HepG2 (cell line): Measurements from ENCODE around the gene PRSS12. TPM values are rescaled to one million over a fixed set of nuclear protein-coding genes. Genes with fewer than 3 reads are reported as not detected.

ENCODE experiments used
- BORCS8-MEF2B ChIP-seq: sonication (generic); formaldehyde crosslinking; IDR thresholded peaks from 2 replicates; pipeline ENCODE4 v1.8.0; 2022; ENCODE audit warnings: mild to moderate bottlenecking, missing genetic modification reagents
- ELF3 ChIP-seq: IDR thresholded peaks from 2 replicates; pipeline ENCODE4 v1.6.1; 2016; ENCODE audit warnings: missing genetic modification reagents, missing compliant biosample characterization
- MEIS1 ChIP-seq: sonication (generic); formaldehyde crosslinking; IDR thresholded peaks from 2 replicates; pipeline ENCODE4 v1.9.0; 2021; ENCODE audit warnings: mild to moderate bottlenecking, missing genetic modification reagents, moderate library complexity, borderline replicate concordance
- PHF21A ChIP-seq: sonication (generic); formaldehyde crosslinking; IDR thresholded peaks from 2 replicates; pipeline ENCODE4 v1.5.0; 2020; ENCODE audit warnings: mild to moderate bottlenecking, missing genetic modification reagents
- SOX13 ChIP-seq, 3 experiments: fragments of 450-650 bp in 1 of 3; sonication (generic) in 1 of 3; formaldehyde crosslinking in 1 of 3; IDR thresholded peaks in 2 of 3; conservative IDR thresholded peaks in 1 of 3; 2 replicates each; pipeline versions ENCODE4 v1.5.0 to v1.6.1; 2016 to 2020; ENCODE audit warnings: antibody characterized with exemption in 1 of 3, mild to moderate bottlenecking in 1 of 3, missing compliant biosample characterization in 1 of 3, missing genetic modification reagents in 1 of 3, moderate library complexity in 1 of 3
- SUZ12 ChIP-seq: fragments of 150-350 bp; IDR thresholded peaks from 2 replicates; pipeline ENCODE4 v1.6.1; 2014; ENCODE audit warnings: low read depth, low read length
- ZC3H13 ChIP-seq: sonication (generic); formaldehyde crosslinking; IDR thresholded peaks from 2 replicates; pipeline ENCODE4 v1.8.1; 2023; ENCODE audit warnings: mild to moderate bottlenecking, missing genetic modification reagents, moderate library complexity
- ZNF335 ChIP-seq: sonication (generic); formaldehyde crosslinking; IDR thresholded peaks from 2 replicates; pipeline ENCODE4 v1.4.0; 2020; ENCODE audit warnings: missing genetic modification reagents
- ZNF337 ChIP-seq: sonication (generic); formaldehyde crosslinking; IDR thresholded peaks from 2 replicates; pipeline ENCODE4 v1.5.1; 2020; ENCODE audit warnings: missing genetic modification reagents, low read depth, mild to moderate bottlenecking, borderline replicate concordance
- ZNF44 ChIP-seq: sonication (generic); formaldehyde crosslinking; IDR thresholded peaks from 2 replicates; pipeline ENCODE4 v1.5.1; 2020; ENCODE audit warnings: mild to moderate bottlenecking, missing genetic modification reagents
- ZNF547 ChIP-seq: sonication (generic); formaldehyde crosslinking; IDR thresholded peaks from 2 replicates; pipeline ENCODE4 v1.5.1; 2020; ENCODE audit warnings: mild to moderate bottlenecking, missing genetic modification reagents
- ZNF572 ChIP-seq: sonication (generic); formaldehyde crosslinking; IDR thresholded peaks from 2 replicates; pipeline ENCODE4 v1.5.1; 2020; ENCODE audit warnings: mild to moderate bottlenecking, missing genetic modification reagents
- ZSCAN30 ChIP-seq: sonication (generic); formaldehyde crosslinking; IDR thresholded peaks from 2 replicates; pipeline ENCODE4 v1.5.0; 2020; ENCODE audit warnings: mild to moderate bottlenecking, missing genetic modification reagents
- polyA plus RNA-seq, 8 experiments: library from polyadenylated mRNA; depleted of rRNA in 3 of 8; stranded (reverse) in 7 of 8; unstranded in 1 of 8; fragments of >200 nt; fragmentation: Illumina TruSeq in 4 of 8; extraction: Trizol in 4 of 8; gene quantifications; 2 replicates each; pipeline versions ENCODE4 v1.2.1 to v1.2.3, GENCODE V29; 2011 to 2016; ENCODE audit warnings: low read depth in 4 of 8, missing spikeins in 1 of 8, mixed read lengths in 1 of 8; ENCODE audit not compliant: insufficient read depth in 1 of 8
- total RNA-seq, 5 experiments: library from RNA; depleted of rRNA; stranded (reverse); fragments of >200 nt; fragmentation: Illumina TruSeq; extraction: Trizol; gene quantifications; 2 replicates each; pipeline ENCODE4 v1.2.3, GENCODE V29; 2016; ENCODE audit warnings: low read depth in 1 of 5
- TF ChIP-seq, protein P1 (sequence below): sonication (generic); formaldehyde crosslinking; IDR thresholded peaks from 2 replicates; pipeline ENCODE4 v1.8.1; 2023; ENCODE audit warnings: mild to moderate bottlenecking, missing genetic modification reagents
- TF ChIP-seq, protein P2 (sequence below): sonication (generic); formaldehyde crosslinking; IDR thresholded peaks from 2 replicates; pipeline ENCODE4 v1.4.0; 2020; ENCODE audit warnings: mild to moderate bottlenecking, missing genetic modification reagents
- TF ChIP-seq, protein P3 (sequence below): sonication (generic); formaldehyde crosslinking; conservative IDR thresholded peaks from 2 replicates; pipeline ENCODE4 v1.8.0; 2022; ENCODE audit warnings: missing genetic modification reagents
- TF ChIP-seq, protein P4 (sequence below): sonication (generic); formaldehyde crosslinking; IDR thresholded peaks from 2 replicates; pipeline ENCODE4 v1.5.1; 2020; ENCODE audit warnings: mild to moderate bottlenecking, missing genetic modification reagents, moderate library complexity
- TF ChIP-seq, protein P5 (sequence below): sonication (generic); formaldehyde crosslinking; IDR thresholded peaks from 2 replicates; pipeline ENCODE4 v1.8.0; 2022; ENCODE audit warnings: missing genetic modification reagents, mild to moderate bottlenecking, moderate library complexity, borderline replicate concordance
- TF ChIP-seq, protein P6 (sequence below): sonication (generic); formaldehyde crosslinking; IDR thresholded peaks from 2 replicates; pipeline ENCODE4 v1.4.0; 2020; ENCODE audit warnings: missing genetic modification reagents

Gene PRSS12
- total and polyA plus RNA-seq, 2 of the 13 experiments (the other 11 are each of a cell fraction or from before 2014, with no cell fraction given) = 0.02 TPM; not detected in 1

DNA sequence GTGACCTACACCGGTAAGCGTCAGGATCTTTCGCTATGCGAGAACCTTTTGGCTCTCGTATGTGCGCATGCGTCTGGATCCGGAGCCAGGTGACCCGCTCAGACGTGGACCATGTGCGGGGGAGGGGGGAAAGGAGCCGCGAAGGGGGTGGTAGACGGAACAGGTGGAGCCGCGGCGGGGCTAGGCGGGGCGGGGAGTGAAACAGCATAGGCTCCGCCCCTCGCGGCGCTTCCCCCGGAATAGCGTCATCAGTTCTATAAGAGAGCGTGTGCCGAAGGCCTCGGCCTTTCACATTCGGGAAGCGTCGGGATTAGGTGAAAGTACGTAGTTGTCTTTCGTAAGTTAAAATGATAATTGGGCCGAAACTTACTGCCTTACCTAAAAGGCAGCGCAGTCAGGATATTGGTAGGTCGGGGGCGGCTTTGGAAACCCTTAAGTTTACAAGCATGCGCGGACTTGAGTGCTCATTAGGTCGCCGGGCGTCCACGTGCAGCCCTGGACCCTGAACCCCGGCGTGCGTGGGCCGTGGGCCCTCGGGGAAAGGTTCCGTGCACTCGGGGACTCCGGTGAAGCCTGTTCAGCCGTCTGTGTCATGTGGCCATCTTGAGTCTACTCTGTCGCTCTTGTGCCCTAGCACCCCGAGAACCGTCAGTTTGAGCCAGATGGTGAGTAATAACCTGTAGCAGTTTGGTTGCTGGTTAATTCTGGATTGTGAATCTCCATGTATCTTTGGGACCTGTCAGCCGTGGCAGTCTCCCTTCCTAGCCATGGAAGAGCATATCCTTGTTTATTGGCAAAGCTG is 74.1 kb downstream of the PRSS12 start (continued):
- TF ChIP-seq, protein P1, sequence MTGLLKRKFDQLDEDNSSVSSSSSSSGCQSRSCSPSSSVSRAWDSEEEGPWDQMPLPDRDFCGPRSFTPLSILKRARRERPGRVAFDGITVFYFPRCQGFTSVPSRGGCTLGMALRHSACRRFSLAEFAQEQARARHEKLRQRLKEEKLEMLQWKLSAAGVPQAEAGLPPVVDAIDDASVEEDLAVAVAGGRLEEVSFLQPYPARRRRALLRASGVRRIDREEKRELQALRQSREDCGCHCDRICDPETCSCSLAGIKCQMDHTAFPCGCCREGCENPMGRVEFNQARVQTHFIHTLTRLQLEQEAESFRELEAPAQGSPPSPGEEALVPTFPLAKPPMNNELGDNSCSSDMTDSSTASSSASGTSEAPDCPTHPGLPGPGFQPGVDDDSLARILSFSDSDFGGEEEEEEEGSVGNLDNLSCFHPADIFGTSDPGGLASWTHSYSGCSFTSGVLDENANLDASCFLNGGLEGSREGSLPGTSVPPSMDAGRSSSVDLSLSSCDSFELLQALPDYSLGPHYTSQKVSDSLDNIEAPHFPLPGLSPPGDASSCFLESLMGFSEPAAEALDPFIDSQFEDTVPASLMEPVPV (CRISPR knock-in tag) = peak; percentile 85; the same call in 1 of the 2 replicates
- TF ChIP-seq ZNF337 (no peak), SOX13 (IDR thresholded peaks at IDR 0.05) (no peak; the same call in 1 of the 2 replicates), SOX13 (CRISPR knock-in tag; conservative IDR thresholded peaks at IDR 0.05 in 1 of 2, IDR thresholded peaks at IDR 0.05 in 1 of 2) (peak; percentile 50 to 57; a peak in 1 of 4 replicates), ELF3 (CRISPR knock-in tag) (peak; percentile 87), MEIS1 (CRISPR knock-in tag) (peak; percentile 46; the same call in 1 of the 2 replicates), ZNF335 (CRISPR knock-in tag) (peak; percentile 64; the same call in 1 of the 2 replicates), ZSCAN30 (CRISPR knock-in tag) (peak; percentile 96), ZNF547 (CRISPR knock-in tag) (peak; percentile 58; the same call in 1 of the 2 replicates), ZC3H13 (CRISPR knock-in tag) (peak; percentile 43; the same call in 1 of the 2 replicates), ZNF44 (CRISPR knock-in tag) (no peak), BORCS8-MEF2B (CRISPR knock-in tag) (peak; percentile 90), ZNF572 (CRISPR knock-in tag) (no peak), PHF21A (CRISPR knock-in tag) (0 out of 2 replicates have a peak, but pooled peaks have one; percentile 23), SUZ12 (no peak)
- TF ChIP-seq, protein P2, sequence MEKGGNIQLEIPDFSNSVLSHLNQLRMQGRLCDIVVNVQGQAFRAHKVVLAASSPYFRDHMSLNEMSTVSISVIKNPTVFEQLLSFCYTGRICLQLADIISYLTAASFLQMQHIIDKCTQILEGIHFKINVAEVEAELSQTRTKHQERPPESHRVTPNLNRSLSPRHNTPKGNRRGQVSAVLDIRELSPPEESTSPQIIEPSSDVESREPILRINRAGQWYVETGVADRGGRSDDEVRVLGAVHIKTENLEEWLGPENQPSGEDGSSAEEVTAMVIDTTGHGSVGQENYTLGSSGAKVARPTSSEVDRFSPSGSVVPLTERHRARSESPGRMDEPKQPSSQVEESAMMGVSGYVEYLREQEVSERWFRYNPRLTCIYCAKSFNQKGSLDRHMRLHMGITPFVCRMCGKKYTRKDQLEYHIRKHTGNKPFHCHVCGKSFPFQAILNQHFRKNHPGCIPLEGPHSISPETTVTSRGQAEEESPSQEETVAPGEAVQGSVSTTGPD (CRISPR knock-in tag) = peak; percentile 65; the same call in 1 of the 2 replicates
- TF ChIP-seq, protein P3, sequence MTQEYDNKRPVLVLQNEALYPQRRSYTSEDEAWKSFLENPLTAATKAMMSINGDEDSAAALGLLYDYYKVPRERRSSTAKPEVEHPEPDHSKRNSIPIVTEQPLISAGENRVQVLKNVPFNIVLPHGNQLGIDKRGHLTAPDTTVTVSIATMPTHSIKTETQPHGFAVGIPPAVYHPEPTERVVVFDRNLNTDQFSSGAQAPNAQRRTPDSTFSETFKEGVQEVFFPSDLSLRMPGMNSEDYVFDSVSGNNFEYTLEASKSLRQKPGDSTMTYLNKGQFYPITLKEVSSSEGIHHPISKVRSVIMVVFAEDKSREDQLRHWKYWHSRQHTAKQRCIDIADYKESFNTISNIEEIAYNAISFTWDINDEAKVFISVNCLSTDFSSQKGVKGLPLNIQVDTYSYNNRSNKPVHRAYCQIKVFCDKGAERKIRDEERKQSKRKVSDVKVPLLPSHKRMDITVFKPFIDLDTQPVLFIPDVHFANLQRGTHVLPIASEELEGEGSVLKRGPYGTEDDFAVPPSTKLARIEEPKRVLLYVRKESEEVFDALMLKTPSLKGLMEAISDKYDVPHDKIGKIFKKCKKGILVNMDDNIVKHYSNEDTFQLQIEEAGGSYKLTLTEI = no peak
- TF ChIP-seq, protein P4, sequence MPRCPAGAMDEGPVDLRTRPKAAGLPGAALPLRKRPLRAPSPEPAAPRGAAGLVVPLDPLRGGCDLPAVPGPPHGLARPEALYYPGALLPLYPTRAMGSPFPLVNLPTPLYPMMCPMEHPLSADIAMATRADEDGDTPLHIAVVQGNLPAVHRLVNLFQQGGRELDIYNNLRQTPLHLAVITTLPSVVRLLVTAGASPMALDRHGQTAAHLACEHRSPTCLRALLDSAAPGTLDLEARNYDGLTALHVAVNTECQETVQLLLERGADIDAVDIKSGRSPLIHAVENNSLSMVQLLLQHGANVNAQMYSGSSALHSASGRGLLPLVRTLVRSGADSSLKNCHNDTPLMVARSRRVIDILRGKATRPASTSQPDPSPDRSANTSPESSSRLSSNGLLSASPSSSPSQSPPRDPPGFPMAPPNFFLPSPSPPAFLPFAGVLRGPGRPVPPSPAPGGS = no peak
- TF ChIP-seq, protein P5, sequence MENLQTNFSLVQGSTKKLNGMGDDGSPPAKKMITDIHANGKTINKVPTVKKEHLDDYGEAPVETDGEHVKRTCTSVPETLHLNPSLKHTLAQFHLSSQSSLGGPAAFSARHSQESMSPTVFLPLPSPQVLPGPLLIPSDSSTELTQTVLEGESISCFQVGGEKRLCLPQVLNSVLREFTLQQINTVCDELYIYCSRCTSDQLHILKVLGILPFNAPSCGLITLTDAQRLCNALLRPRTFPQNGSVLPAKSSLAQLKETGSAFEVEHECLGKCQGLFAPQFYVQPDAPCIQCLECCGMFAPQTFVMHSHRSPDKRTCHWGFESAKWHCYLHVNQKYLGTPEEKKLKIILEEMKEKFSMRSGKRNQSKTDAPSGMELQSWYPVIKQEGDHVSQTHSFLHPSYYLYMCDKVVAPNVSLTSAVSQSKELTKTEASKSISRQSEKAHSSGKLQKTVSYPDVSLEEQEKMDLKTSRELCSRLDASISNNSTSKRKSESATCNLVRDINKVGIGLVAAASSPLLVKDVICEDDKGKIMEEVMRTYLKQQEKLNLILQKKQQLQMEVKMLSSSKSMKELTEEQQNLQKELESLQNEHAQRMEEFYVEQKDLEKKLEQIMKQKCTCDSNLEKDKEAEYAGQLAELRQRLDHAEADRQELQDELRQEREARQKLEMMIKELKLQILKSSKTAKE (CRISPR knock-in tag) = no peak
- TF ChIP-seq, protein P6, sequence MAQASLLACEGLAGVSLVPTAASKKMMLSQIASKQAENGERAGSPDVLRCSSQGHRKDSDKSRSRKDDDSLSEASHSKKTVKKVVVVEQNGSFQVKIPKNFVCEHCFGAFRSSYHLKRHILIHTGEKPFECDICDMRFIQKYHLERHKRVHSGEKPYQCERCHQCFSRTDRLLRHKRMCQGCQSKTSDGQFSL = no peak; the same call in 1 of the 2 replicates
